ENCODE measurements around the gene TPRX2. TPM values are rescaled to one million over a fixed set of nuclear protein-coding genes. Genes with fewer than 3 reads are reported as not detected.
"Not testable (repeated sequence)": the region's sequence is repeated elsewhere in the genome, so short reads cannot be mapped to it uniquely, and the experiment has no call there.

TPRX2 gene
- total and polyA plus RNA-seq, 2 donors, result not detected

DNA sequence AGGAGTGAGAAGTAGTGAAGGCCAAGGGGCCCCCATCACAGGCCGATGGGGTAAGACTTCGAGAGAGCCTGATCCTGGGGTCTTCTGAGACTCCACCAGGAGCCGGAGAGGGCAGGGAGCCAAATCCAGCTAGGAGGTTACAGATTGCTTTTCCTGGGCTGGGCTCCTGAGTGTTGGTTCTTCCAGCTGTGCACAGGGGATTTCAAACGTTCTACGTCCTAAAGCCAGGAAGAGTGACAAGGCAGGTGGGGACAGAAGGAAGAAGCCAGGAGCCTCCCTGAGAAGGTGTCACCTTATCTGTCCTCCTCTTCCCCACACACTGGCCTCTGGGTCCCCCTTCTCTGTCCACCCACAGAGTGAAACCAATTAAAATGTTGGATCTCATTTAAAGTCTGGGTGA lies 16.1 kb upstream of the TPRX2 start:
- Histone ChIP-seq H3K36me3 (ENCODE audit: insufficient read depth) (no peaks in the 10 kb centered on the region), H3K4me1 (ENCODE audit: insufficient read depth) (no peaks in the 10 kb centered on the region), H3K27ac (ENCODE audit: low read depth) (no peak overlapping the region), H3K4me3 (ENCODE audit: low read depth, low read length) (no peak overlapping the region)
- WGBS, result 50% methylated on average over 5 of the region's 5 CpGs
- DNase-seq (ENCODE audit: extremely low spot score), result no peak

DNA sequence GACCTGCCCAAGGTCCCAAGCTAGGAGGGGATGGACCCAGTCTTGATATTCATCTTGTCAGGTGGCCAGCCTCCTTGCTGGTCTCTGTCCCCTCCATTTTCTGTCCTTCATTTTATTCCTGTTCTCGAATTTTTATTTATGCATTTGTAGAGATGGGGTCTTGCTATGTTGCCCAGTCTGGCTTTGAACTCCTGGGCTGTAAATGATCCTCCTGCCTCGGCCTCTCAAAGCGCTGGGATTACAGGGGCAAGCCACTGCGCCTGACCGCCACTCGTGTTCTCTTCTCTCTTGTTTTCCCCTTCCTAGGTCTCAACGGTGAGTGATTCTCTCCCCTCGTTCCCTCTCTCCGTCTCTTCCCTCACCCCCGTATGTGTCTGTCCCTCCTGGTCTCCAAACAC lies 10.6 kb upstream of the TPRX2 start:
- H3K36me3 ChIP-seq (ENCODE audit: insufficient read depth), result no peaks in the 10 kb centered on the region
- H3K27ac ChIP-seq (ENCODE audit: low read depth), result no peak overlapping the region
- WGBS, result 55% methylated on average over 10 of the region's 10 CpGs
- H3K4me3 ChIP-seq (ENCODE audit: low read depth, low read length), result no peak overlapping the region
- H3K4me1 ChIP-seq (ENCODE audit: insufficient read depth), result no peaks in the 10 kb centered on the region
- no peak for DNase-seq (ENCODE audit: extremely low spot score)

DNA sequence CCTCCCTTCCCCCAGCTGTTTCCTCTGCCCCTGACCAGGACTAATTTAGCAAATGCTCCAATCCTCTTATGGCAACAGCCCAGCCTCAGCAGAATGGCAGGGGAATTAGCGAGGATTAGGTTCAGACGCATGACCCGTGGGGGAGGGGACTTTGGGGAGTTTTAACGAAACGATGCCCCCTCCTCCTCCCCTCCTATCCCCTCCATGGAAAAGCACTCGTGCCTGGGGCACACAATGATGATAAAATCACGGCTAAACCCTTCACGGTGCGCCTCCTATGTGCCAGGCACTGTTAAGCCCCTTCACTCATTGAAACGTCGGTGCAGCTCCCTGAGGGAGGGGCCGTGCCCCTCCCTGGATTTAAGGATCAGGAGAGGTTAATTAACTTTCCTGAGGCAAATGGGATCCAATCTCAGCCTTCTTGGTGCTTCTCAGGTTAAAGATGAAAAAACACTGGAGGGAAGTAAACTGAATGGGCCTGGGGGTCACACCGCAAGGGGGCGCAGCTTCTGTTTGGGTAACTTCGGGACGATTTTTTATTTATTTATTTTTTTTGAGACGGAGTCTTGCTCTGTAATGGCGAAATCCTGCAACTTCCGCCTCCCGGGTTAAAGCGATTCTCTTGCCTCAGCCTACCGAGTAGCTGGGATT lies 10.1 kb upstream of the TPRX2 start:
- DNase-seq (ENCODE audit: extremely low spot score), result no peak
- Histone ChIP-seq H3K27ac (ENCODE audit: low read depth) (no peak overlapping the region), H3K4me1 (ENCODE audit: insufficient read depth) (no peaks in the 10 kb centered on the region), H3K36me3 (ENCODE audit: insufficient read depth) (no peaks in the 10 kb centered on the region), H3K4me3 (ENCODE audit: low read depth, low read length) (no peak overlapping the region)
- WGBS, result 3% methylated on average over 22 of the region's 22 CpGs

DNA sequence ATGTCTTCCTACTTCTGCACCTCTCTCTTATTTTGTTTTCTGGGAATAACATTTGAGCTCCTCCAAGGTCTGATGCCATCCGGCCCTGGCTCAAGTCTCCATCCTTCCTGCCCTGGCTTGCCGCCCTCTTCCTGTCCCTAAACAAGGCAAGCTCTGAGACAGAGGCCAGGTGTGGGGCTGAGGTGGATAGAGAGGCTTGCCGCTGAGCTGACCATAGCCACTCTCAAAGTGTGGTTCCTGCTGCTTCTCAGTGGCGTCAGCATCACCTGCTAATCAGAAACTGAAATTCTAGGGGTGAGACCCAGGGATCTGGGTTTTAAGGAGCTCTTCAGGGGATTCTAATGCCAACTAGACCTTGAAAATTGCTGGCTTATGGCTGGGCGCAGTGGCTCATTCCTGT lies 6.0 kb upstream of the TPRX2 start:
- Histone ChIP-seq H3K27ac (ENCODE audit: low read depth) (no peak overlapping the region), H3K4me1 (ENCODE audit: insufficient read depth) (no peaks in the 10 kb centered on the region), H3K4me3 (ENCODE audit: low read depth, low read length) (no peak overlapping the region), H3K36me3 (ENCODE audit: insufficient read depth) (no peaks in the 10 kb centered on the region)
- WGBS, result 78% methylated on average over 5 of the region's 5 CpGs
- no peak for DNase-seq (ENCODE audit: extremely low spot score)

DNA sequence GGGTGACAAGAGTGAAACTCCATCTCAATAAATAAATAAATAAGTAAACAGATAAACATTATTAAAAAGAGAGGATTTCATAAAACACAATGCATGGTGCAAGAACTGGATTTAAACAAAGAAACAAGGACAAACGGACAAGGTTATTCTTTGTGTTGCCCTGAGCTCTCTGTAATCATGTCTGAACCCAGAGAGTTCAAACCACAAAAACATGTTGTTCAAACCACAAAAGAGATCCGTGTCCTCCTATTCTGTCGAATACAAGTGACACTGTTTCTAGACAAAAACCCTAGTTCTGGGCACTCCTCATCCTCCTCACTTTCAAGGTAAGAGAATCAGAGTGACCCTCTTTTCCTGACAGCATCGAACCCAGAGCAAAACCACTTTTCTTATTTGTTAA lies 4.6 kb upstream of the TPRX2 start:
- Histone ChIP-seq H3K4me1 (ENCODE audit: insufficient read depth) (no peaks in the 10 kb centered on the region), H3K36me3 (ENCODE audit: insufficient read depth) (no peaks in the 10 kb centered on the region), H3K27ac (ENCODE audit: low read depth) (no peak overlapping the region), H3K4me3 (ENCODE audit: low read depth, low read length) (no peak overlapping the region)
- DNase-seq (ENCODE audit: extremely low spot score), result no peak
- WGBS, result 71% methylated on average over 4 of the region's 4 CpGs

DNA sequence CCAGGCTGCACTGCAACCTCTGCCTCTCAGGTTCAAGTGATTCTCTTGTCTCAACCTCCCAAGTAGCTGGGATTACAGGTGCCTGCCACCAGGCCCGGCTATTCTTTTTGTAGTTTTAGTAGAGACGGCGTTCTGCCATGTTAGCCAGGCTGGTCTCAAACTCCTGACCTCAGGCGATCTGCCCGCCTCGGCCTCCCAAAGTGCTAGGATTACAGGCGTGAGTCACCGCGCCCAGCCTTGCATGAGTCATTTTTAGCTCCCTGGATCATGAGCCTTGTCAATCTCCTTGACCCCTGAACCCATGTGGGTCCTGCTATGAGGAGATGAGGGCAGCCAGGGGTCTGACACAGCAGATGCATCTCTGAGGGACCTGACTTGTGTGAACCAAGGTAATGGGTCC lies 804 bp upstream of the TPRX2 start:
- H3K36me3 ChIP-seq (ENCODE audit: insufficient read depth); H3K4me3 ChIP-seq (ENCODE audit: low read depth, low read length); H3K27ac ChIP-seq (ENCODE audit: low read depth); H3K4me1 ChIP-seq (ENCODE audit: insufficient read depth); DNase-seq (ENCODE audit: extremely low spot score): not testable (repeated sequence)
- WGBS, result 89% methylated on average over 9 of the region's 9 CpGs

DNA sequence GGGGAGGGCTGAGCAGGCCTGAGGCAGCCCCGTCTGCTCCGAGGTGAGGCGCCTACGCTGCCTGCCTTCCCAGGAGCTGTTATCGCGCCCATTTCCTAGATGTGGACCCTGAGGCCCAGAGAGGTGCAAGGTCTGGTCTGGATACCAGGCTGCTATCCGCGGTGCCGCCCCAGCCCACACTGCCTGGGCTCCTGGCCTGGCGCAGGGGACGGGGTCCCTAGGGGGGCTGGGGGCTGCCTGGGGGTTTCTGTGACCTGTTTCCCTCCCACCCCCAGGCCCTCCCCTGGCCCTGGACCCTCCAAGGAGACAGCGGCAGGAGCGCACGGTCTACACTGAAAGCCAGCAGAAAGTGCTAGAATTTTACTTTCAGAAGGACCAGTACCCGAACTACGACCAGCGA lies 803 bp downstream of the TPRX2 start:
- not testable (repeated sequence) for H3K36me3 ChIP-seq (ENCODE audit: insufficient read depth); H3K27ac ChIP-seq (ENCODE audit: low read depth); H3K4me1 ChIP-seq (ENCODE audit: insufficient read depth); H3K4me3 ChIP-seq (ENCODE audit: low read depth, low read length); DNase-seq (ENCODE audit: extremely low spot score)
- 88% methylated on average over 11 of the region's 17 CpGs for WGBS

DNA sequence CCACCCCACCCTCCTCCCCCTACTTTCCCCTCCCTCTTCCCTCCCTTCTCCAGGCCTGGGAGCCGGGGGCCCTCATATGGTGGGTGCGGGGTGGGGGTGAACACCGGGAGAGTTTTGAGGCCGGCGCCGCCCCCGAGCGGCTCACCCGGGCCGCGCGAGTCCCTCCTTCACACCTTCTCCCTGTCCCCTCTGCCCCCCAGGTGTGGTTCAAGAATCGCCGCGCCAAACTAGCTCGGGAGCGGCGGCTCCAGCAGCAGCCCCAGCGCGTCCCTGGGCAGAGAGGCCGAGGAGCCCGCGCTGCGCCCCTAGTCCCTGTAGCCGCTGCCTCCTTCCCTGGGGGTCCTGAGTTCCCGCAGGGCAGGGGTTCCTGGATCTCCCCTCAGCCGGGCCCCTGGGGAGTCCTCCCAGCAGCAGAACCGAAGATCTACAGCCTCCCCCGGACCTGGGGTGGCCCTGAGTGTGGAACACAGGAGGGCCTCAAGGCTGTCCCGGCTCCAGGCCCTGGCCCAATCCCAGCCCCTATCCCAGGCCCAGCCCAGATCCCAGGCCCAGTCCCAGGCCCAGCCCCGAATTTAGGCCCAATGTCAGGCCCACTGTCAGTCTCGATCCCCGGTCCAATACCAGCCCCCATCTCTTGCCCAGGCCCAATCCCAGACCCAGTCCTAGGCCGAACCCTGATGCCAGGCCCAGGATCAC lies 1.7 kb downstream of the TPRX2 start:
- WGBS, result 55% methylated on average over 34 of the region's 34 CpGs
- H3K4me1 ChIP-seq (ENCODE audit: insufficient read depth), result no peaks in the 10 kb centered on the region
- no peak overlapping the region for H3K27ac ChIP-seq (ENCODE audit: low read depth)
- H3K36me3 ChIP-seq (ENCODE audit: insufficient read depth), result no peaks in the 10 kb centered on the region
- no peak for DNase-seq (ENCODE audit: extremely low spot score)
- H3K4me3 ChIP-seq (ENCODE audit: low read depth, low read length), result no peak overlapping the region

DNA sequence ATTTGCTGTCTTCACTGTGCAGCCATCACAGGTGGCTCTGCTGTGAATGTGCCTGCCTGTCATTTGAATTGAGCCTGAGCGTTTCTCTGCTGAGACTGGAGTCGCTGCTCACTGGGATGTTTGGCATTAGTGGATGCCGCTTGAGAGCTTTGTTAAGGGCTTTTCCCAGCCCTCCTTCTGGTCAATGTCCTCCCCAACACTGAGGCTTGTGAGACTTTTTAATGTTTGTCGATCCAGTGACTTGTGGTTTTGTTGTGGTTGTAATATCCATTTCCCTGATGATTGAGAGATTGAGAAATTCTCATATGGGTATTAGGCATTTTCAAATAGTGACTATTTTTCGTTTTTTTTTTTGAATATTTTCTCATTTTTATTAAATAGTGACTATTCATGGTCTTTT lies 2.6 kb downstream of the TPRX2 start:
- DNase-seq (ENCODE audit: extremely low spot score), result no peak
- no peaks in the 10 kb centered on the region for H3K36me3 ChIP-seq (ENCODE audit: insufficient read depth)
- no peak overlapping the region for H3K27ac ChIP-seq (ENCODE audit: low read depth)
- H3K4me3 ChIP-seq (ENCODE audit: low read depth, low read length), result no peak overlapping the region
- WGBS, result 95% methylated on average over 5 of the region's 5 CpGs
- H3K4me1 ChIP-seq (ENCODE audit: insufficient read depth), result no peaks in the 10 kb centered on the region

DNA sequence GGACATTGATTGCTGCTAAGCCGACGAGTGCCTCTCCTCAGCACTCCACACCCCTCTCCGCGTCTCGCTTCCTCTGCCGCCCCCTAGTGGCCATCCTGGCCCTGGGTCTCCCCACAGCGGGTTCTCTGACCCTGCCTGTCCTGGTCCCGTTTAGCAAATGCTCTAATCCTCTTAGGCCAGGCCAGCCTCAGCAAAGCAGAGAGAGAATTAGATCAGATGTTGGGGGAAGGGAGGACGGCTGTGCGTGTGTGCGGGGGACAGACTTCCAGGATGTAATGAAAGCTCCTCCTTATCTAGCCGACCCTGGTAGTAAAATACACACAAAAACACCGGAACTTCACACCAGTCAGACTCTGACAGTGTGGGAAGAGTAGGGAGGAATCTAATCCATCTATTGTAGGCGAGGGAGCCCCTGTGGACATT lies 4.5 kb downstream of the TPRX2 start:
- Histone ChIP-seq H3K36me3 (ENCODE audit: insufficient read depth) (no peaks in the 10 kb centered on the region), H3K27ac (ENCODE audit: low read depth) (no peak overlapping the region), H3K4me3 (ENCODE audit: low read depth, low read length) (no peak overlapping the region), H3K4me1 (ENCODE audit: insufficient read depth) (no peaks in the 10 kb centered on the region)
- peak; percentile 56 for DNase-seq (ENCODE audit: extremely low spot score)
- WGBS, result 13% methylated on average over 14 of the region's 14 CpGs

DNA sequence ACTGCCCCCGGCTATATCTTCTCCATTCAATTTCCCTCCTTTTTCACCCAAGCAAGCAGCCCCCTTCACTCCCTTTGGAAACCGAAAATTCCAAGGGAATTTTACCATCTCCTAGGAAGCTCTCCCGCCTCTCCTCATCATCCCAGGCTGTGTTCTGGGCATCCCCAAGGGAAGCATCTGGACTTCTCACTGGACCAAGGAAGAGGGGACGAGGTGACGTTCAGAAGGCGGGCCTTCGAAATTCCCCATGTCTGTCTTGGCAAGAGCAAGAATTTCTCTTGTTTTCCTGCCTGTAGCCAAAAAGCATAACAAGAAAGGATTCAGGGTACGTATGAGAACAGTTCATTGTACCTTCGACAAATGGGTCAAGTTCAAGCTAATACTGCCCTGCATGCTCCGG lies 6.1 kb downstream of the TPRX2 start:
- DNase-seq (ENCODE audit: extremely low spot score), result no peak
- Histone ChIP-seq H3K4me1 (ENCODE audit: insufficient read depth) (no peaks in the 10 kb centered on the region), H3K27ac (ENCODE audit: low read depth) (no peak overlapping the region), H3K4me3 (ENCODE audit: low read depth, low read length) (no peak overlapping the region), H3K36me3 (ENCODE audit: insufficient read depth) (no peaks in the 10 kb centered on the region)
- WGBS, result 71% methylated on average over 10 of the region's 10 CpGs

DNA sequence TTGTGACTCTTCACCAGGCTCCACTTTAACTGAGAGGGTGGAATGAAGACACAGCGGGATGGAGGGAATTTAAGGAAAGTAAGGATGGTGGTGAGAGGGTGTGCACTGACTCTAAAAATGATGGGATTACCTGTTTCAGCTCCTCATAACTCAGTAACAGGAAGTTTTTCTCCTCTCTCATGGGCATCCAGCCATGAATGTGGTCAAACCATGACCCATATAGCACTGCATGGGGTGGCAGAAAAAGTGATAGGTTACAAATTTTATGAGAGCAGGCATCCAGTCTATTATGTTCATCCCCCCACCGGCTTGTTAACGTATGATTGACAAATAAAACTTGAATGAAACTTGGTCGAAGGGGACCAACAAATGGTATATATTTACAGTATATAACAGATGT lies 19.9 kb downstream of the TPRX2 start:
- H3K4me1 ChIP-seq (ENCODE audit: insufficient read depth), result no peaks in the 10 kb centered on the region
- WGBS, result 89% methylated on average over 4 of the region's 4 CpGs
- no peak for DNase-seq (ENCODE audit: extremely low spot score)
- no peak overlapping the region for H3K4me3 ChIP-seq (ENCODE audit: low read depth, low read length)
- H3K36me3 ChIP-seq (ENCODE audit: insufficient read depth), result no peaks in the 10 kb centered on the region
- no peak overlapping the region for H3K27ac ChIP-seq (ENCODE audit: low read depth)

DNA sequence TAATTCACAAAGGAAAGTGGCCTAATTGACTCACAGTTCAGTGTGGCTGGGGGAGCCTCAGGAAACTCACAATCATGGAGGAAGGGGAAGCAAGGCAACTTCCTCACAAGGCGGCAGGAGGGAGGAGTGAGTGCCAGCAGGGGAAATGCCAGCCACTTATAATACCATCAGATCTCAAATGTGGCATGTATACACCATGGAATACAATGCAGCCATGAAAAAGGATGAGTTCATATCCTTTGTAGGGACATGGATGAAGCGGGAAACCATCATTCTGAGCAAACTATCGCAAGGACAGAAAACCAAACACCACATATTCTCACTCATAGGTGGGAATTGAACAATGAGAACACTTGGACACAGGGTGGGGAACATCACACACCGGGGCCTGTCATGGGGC lies 20.4 kb downstream of the TPRX2 start:
- H3K36me3 ChIP-seq (ENCODE audit: insufficient read depth); H3K4me3 ChIP-seq (ENCODE audit: low read depth, low read length); H3K4me1 ChIP-seq (ENCODE audit: insufficient read depth); DNase-seq (ENCODE audit: extremely low spot score); H3K27ac ChIP-seq (ENCODE audit: low read depth): not testable (repeated sequence)
- 79% methylated on average over 4 of the region's 4 CpGs for WGBS

DNA sequence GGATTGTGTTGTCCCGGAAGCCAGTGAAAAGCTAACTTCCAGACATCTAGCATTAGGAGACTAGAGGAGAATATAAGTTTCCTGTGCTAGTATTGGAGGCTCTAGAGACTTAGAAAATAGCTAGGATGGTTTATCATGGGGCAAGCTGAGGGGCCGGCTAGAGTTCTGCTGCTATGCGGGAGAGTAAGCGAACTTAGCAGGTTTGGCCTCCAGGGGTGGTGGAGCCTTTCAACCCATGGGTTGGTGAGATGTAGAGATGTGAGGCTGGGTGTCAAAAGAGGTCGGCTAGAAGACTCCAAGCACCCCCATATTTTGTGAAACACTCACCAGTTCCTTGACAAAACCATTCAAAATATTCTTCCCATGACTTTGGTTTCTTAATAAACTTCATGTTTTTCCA lies 22.7 kb downstream of the TPRX2 start:
- H3K4me3 ChIP-seq (ENCODE audit: low read depth, low read length), result no peak overlapping the region
- no peak overlapping the region for H3K27ac ChIP-seq (ENCODE audit: low read depth)
- no peaks in the 10 kb centered on the region for H3K4me1 ChIP-seq (ENCODE audit: insufficient read depth)
- H3K36me3 ChIP-seq (ENCODE audit: insufficient read depth), result no peaks in the 10 kb centered on the region
- 81% methylated on average over 5 of the region's 5 CpGs for WGBS
- no peak for DNase-seq (ENCODE audit: extremely low spot score)

Measured in urinary bladder (tissue), 4 donors.